GM12864 (cell line): ENCODE results near the gene OSBPL5.

Source experiments
- DNase-seq: peaks from one replicate; pipeline ENCODE4 v3.0.0-alpha.2; 2011; ENCODE audit warnings: low read depth
- H3K4me3 ChIP-seq: 2 replicates; pipeline ENCODE4 v1.5.1; 2011; ENCODE audit warnings: mild to moderate bottlenecking, low read depth, low read length, control low read depth
- CTCF ChIP-seq: IDR thresholded peaks from 2 replicates; pipeline ENCODE4 v1.5.1; 2011; ENCODE audit warnings: low read depth, mild to moderate bottlenecking, moderate library complexity, low read length, control low read depth, inconsistent platforms; ENCODE audit errors: missing control alignments

Gene OSBPL5

GRCh38 chr11:3040881-3041280, 124.2 kb downstream of the OSBPL5 start:
- no peak for TF ChIP-seq CTCF
- DNase-seq = no peak
- no peak overlapping the region for H3K4me3 ChIP-seq

DNA sequence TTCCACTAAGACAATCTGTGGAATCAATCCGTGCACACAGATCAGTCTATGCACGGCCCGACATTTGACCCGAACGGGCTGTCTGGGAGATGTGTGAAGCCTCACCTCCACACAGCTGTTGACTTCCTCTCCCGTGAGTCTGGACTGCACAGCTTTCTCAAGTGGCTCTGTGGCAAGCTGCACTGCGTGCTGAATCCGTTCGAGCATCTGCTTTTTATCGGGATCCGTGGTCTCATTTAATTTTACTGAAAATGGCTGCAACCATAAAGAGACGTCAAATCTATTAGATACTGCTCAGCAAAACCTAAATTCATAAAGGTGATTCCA, 127.2 kb downstream of the OSBPL5 start:
- no peak for DNase-seq
- no peak overlapping the region for H3K4me3 ChIP-seq
- TF ChIP-seq CTCF = no peak
